Umbilical cord (tissue), 2 donors: ENCODE data around the gene OR10A6. TPM values are rescaled to one million over a fixed set of nuclear protein-coding genes. Genes with fewer than 3 reads are reported as not detected.
A peak's percentile ranks its signal among the peaks of the same experiment; 100 is the strongest.

Experiments used
- DNase-seq: peaks from one replicate; pipeline ENCODE4 v3.0.0-alpha.2; 2015; ENCODE audit warnings: low spot score
- total RNA-seq: library from RNA; depleted of rRNA; stranded (reverse); fragments of >200 nt; gene quantifications from one replicate; pipeline ENCODE4 v1.2.3, GENCODE V29; 2014; ENCODE audit warnings: low replicate concordance; ENCODE audit not compliant: insufficient read depth

OR10A6 gene
- total RNA-seq, 1 donor from 2014 or later: 8.9 TPM

- no peak for DNase-seq
These were observed 21.3 kb downstream of the OR10A6 start for GRCh38 chr11:7909585-7910285.

GRCh38 chr11:7907121-7907520 is 23.9 kb downstream of the OR10A6 start:
- DNase-seq: no peak

GRCh38 chr11:7906481-7906880 is 24.6 kb downstream of the OR10A6 start:
- no peak for DNase-seq

GRCh38 chr11:7905961-7906429 is 25.1 kb downstream of the OR10A6 start:
- peak; percentile 30 for DNase-seq

- no peak for DNase-seq
These were observed 25.5 kb downstream of the OR10A6 start for GRCh38 chr11:7905549-7905948.

DNA sequence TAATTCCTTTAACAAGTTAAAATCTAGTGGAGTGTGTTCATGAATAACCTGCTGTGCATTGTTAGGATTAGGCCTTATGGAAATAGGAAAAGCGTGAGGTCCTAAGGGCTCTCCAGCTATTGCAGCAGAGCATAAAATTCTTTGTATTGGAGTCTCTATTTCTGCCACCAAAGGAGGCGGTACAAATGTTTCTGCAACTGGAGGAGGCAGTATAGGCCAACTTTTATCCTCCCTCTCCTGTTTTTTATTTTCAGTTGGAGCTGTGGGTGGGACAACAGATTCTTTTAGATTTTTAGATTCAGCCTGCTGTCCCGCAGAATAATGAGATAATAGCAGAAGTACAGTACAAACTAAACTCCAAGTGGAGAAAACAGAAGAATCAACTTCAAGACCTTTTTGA is 26.2 kb downstream of the OR10A6 start:
- peak; percentile 43 for DNase-seq

DNA sequence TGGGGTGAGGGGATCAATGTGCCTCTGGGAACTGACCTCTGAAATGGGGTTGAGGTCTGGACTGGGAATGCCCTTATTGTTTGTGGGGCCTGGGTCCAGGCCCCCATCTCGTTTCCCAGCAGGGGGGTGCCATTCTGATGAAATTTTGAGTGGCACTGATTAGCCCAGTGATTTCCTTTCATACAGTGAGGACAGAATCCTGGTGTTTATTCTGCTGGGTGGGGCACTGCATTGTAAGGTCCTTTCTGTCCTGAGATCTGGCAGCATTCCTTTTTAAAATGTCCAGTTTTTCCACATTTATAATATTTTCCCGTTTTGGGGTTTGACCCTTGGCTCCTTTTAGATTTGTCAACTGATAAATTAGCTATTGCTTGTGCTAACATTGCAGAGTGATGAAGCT is 27.1 kb downstream of the OR10A6 start:
- DNase-seq: no peak

GRCh38 chr11:7901319-7901854 is 29.7 kb downstream of the OR10A6 start:
- no peak for DNase-seq

DNA sequence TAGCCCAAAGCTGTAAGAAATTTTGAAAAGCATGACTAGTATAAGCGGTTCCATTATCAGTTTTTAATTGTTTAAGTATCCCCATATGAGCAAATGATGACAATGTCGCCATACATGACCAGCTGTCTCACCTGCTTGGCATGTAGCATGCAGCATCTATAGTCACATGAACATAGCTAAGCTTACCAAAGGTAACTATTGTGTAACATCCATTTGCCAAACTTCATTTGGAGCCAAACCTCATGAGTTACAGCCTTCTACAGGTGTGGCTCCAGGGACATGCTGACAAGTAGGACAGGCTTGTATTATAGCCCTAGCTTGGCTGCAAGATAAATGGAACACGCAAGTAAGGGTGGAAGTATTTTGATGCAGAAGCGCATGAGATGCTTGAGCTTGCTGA is 30.4 kb downstream of the OR10A6 start:
- no peak for DNase-seq

DNA sequence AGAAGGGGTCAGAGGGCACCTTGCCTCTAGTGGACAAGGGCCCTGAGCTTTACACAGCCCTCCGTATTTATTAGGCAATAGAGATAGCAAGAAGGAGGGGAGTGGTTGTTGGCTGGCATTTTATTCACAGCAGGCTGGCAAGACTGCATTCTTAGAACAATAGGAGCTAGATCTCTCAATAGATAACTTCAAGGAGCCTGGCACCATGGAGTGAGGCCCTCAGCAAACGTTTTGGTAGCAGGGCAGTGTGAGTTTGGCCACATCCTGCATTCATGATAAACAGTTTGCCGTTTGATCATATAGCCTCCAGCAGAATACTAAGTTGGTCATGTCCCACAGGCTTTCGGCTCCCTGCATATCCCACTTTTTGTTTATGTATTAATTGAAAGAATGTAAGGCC is 31.6 kb downstream of the OR10A6 start:
- no peak for DNase-seq

DNA sequence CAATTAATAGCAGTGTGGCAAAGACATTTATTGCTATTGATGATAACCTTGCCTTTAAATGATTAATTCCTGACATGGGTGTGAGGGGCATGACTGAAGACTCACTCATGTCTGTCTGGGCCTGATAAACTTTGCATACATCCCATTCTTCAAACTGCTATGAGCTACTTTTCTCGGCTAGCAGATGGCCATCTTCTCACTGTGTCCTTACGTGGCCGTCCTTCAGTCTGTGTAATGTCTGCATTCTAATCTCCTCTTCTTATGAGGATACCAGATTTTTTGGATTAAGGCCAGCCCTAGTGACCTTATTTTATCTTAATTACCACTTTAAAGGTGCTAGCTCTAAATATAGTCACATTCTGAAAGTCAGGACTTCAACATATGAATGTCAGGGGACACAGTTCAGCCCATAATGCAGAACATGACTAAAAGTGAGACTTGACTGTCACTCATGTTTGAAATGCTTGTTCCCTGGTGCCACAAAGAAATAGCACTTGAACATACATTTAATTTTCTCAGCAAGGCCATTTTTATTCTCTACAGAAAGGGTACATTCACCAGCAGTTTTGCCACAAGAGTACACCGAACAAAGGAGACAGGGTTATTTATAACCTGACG is 32.3 kb downstream of the OR10A6 start:
- DNase-seq: no peak

DNA sequence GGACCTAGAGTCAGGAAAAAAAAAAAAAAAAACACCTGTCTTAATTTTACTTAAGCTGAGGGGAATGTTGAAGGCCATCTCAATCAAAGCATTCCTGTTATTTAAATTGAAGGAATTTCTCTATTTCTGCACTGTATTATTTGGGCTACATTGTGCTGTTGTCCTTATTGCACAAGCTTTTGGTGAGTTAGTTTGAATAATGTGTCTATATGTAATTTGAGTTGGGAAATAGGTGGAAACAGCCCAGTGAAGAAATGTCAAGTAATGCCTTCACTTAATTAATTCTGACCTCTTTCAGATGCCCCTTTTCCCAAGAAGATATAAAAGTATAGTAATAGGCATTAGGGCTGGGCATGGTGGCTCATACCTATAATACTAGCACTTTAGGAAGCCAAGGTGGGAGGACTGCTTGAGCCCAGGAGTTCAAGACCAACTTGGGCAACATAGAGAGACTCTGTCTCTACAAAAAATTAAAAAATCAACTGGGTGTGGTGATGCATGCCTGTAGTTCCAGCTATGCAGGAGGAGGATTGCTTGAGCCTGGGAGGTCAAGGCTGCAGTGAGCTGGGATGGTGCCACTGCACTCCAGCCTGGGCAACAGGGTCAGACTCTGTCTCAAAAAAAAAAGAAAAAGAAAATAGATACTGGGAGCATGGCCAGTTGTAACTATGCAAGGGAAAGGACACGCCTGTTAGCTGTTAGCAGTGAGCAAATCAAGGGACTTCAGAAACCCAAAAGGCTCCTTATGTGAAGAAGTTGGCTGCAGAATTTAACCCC is 34.9 kb downstream of the OR10A6 start:
- no peak for DNase-seq

DNA sequence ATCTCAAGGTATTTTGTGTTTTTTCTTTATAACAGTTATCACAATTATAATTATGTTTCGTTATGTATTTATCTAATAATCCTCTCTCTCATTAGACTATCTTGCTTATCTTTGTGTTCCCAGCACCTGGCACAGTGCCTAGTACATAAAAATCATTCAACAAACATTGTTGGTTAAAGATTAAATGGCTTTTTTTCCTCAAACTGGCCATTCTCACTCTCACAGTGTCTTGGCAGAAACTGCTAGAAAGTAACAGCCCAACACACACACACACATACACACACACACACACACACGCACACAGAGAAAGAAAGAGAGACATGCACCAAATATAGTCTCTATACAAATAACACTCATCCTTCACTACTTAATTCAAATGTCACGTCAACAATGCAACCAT is 36.8 kb downstream of the OR10A6 start:
- DNase-seq: no peak

GRCh38 chr11:7893796-7894195 is 37.3 kb downstream of the OR10A6 start:
- DNase-seq: no peak

DNA sequence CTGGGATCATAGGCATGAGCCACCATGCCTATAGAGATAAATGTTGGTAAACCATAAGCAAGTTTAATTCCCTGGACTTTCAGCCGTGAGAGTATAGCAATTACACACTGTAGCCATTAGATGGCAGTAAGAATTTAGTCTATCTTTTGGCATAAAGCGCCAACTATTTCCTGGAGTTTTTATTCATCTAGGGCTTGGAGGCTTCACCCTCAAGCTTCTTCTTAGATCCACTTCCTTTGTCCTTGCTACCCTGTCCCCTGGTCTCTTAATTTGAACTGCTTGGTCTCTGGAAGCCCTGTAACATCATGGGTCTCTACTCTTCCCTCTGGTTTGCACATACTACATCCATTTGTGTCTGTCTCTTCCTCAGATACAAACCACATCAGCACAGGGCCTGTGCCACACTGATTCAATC is 38.2 kb downstream of the OR10A6 start:
- DNase-seq: peak; percentile 62

GRCh38 chr11:7892059-7892699 is 38.9 kb downstream of the OR10A6 start:
- no peak for DNase-seq

DNA sequence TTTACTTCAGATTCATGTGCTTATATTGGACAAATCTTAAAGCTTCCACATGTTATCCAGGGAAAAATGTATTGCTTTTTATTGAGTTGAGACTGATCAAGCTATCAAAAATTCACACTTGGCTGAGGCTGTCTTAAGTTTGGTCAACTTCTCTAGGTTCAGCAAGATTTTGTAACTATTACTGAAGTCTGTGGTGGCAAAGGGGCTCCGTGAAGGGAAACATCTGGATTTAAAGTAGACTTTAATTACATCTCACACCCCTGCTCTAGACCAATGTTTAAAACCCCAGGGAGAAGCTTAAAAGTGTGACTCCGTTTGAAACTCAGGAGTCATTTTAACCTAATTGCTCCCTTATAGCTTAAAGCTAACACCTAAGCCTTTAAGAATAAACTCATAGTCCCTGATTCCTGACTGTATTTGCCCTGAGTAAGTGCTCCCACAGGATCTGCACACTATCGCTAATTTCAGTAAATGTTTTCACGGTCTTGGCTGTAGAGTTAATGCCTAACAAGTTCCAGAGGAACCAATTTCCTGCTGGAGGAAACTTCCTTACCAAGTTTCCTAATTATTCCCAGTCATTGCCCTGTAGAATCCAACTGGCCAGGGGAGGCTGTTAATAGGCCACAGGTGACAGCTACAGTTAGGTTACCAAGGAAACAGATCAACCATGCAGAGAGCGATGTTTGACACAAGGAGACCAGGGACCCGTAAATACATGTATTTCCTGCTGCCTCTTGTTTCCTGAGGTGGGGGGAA is 40.5 kb downstream of the OR10A6 start:
- DNase-seq: no peak

DNA sequence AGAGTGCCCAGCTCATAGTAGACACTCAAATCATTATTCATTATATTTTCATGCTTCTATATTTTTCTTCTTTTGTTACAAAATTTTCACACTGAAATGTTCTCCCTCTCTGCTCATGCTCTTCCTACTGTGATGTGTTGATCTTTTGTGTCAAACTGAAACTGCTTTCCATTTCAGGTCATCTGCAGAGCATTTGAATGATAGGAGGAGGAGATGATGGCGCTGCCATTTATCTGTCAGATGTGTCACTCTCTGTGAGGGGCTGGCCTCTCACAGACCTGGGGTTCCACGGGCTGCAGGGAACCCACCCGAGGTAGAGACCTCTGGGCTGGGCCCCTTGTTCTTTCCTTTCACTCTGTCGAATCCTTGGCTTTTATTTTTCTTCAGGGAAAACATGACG is 41.1 kb downstream of the OR10A6 start:
- DNase-seq: no peak

DNA sequence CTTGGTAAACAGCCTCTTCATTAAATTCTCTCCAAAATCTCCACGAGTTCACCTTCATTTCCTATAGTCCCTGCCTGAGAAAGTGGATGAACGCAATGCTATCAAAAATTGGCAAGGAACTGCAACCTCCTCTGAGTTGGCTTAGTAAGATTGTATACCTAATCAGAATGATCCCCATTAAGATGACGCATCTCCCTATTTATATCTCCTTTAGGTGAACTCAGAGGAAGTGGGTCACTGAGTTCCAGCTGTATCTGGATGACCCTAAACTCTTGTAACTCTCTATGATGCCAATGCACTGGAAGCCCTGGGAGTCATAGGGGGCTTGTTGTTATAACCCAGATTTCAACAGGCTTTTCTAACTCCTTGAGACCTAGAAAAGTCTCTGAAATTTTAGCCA is 48.2 kb downstream of the OR10A6 start:
- no peak for DNase-seq
